GM18499 (cell line): Measurements from ENCODE around the gene STAT6.

Experiments
- ATAC-seq: cut with Tn5 transposase; IDR thresholded peaks from one replicate; pipeline ENCODE4 v1.9.1; 2021; ENCODE audit warnings: moderate number of reproducible peaks; ENCODE audit not compliant: insufficient read depth, unreplicated experiment

The STAT6 gene

GRCh38 chr12:57111031-57111734, at the start of gene STAT6:
Gene STAT6, minus strand, starts transcription at chr12:57111362. Its CDS starts 3,084 bp downstream, at chr12:57108278.
- ATAC-seq = no peak

GRCh38 chr12:57160741-57161140, 49.6 kb upstream of the STAT6 start:
- ATAC-seq = no peak

- no peak for ATAC-seq
Observed at GRCh38 chr12:57160040-57160439, 48.9 kb upstream of the STAT6 start.

GRCh38 chr12:57159311-57159710, 48.1 kb upstream of the STAT6 start:
- no peak for ATAC-seq

- no peak for ATAC-seq
Observed at GRCh38 chr12:57158665-57159064, 47.5 kb upstream of the STAT6 start.

GRCh38 chr12:57158186-57158585, 47.0 kb upstream of the STAT6 start:
- ATAC-seq = no peak

GRCh38 chr12:57157588-57158173, 46.5 kb upstream of the STAT6 start:
- no peak for ATAC-seq

- no peak for ATAC-seq
Observed at GRCh38 chr12:57156701-57157403, 45.7 kb upstream of the STAT6 start.

GRCh38 chr12:57154804-57155434, 43.8 kb upstream of the STAT6 start:
- ATAC-seq = no peak

GRCh38 chr12:57154076-57154475, 42.9 kb upstream of the STAT6 start:
- ATAC-seq = no peak

GRCh38 chr12:57153415-57153997, 42.3 kb upstream of the STAT6 start:
- no peak for ATAC-seq

GRCh38 chr12:57152639-57153038, 41.5 kb upstream of the STAT6 start:
- ATAC-seq = no peak

- ATAC-seq = no peak
Observed at GRCh38 chr12:57151741-57152630, 40.8 kb upstream of the STAT6 start.

- ATAC-seq = no peak
Observed at GRCh38 chr12:57150400-57151000, 39.3 kb upstream of the STAT6 start.

- no peak for ATAC-seq
Observed at GRCh38 chr12:57149245-57149900, 38.2 kb upstream of the STAT6 start.

- no peak for ATAC-seq
Observed at GRCh38 chr12:57148469-57149244, 37.5 kb upstream of the STAT6 start.

- ATAC-seq = no peak
Observed at GRCh38 chr12:57146961-57147944, 36.1 kb upstream of the STAT6 start, which contains the start of gene LRP1-AS. Gene LRP1-AS, minus strand, starts transcription at chr12:57147619.
